ENCODE results near the gene MOCOS.

The MOCOS gene

DNA sequence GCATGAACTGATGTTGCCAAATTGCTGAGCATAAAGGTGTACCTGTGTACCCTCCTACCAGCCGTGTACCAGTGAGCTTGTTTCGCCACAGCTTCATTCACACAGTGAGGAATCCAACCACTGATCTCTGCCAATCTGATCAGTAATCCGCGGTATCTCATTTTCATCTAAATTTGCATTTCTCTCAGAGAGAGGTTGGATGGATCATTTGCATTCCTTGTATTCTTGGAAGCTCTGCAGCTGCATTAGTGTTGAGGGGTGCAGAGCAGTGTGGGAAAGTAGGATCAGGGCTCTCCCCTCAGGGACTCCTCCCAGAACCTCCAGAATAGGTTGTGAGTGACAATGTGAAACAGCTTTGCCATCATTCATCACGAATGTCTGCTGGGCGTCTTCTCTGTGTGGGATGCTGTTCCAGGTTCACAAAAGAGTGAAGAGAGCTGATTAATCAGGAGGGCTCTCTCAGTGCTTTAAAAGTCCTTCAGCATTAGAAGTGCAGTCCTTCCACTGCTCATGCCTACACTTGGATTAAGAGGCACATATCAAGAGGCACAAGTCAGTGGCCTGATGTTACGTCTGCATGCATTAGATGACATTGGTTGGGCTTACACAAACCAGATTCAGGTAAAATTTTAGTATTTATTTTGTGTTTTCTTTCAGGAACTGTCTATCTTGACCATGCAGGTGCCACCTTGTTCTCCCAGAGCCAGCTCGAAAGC is 7.5 kb downstream of the MOCOS start:
- H3K4me1 ChIP-seq (ENCODE audit: insufficient read depth, insufficient read length), result no peaks in the 10 kb centered on the region
- H3K9me3 ChIP-seq (ENCODE audit: insufficient read depth, low read length), result no peaks in the 10 kb centered on the region
- H3K9ac ChIP-seq (ENCODE audit: insufficient read length, low read depth), result no peak overlapping the region
- no peak for DNase-seq (ENCODE audit: low read depth, low spot score)
- no peaks in the 10 kb centered on the region for H3K27me3 ChIP-seq (ENCODE audit: insufficient read depth, insufficient read length)
- no peak overlapping the region for H3K4me3 ChIP-seq (ENCODE audit: insufficient read length, low read depth)
- H3K36me3 ChIP-seq (ENCODE audit: insufficient read depth, insufficient read length, low read length), result no peaks in the 10 kb centered on the region
- TF ChIP-seq YY1 (IDR thresholded peaks at IDR 0.05; ENCODE audit: insufficient read depth, insufficient read length) (no peak), ZNF274 (IDR thresholded peaks at IDR 0.05; ENCODE audit: low read depth, low read length) (no peak), SUZ12 (IDR thresholded peaks at IDR 0.05; ENCODE audit: extremely low read depth, insufficient read depth, insufficient read length) (no peak)

GRCh38 chr18:36195427-36196122 is 8.3 kb downstream of the MOCOS start:
- Histone ChIP-seq H3K4me3 (ENCODE audit: insufficient read length, low read depth) (no peak overlapping the region), H3K9ac (ENCODE audit: insufficient read length, low read depth) (no peak overlapping the region), H3K9me3 (ENCODE audit: insufficient read depth, low read length) (no peaks in the 10 kb centered on the region), H3K27me3 (ENCODE audit: insufficient read depth, insufficient read length) (no peaks in the 10 kb centered on the region), H3K4me1 (ENCODE audit: insufficient read depth, insufficient read length) (no peaks in the 10 kb centered on the region), H3K36me3 (ENCODE audit: insufficient read depth, insufficient read length, low read length) (no peaks in the 10 kb centered on the region)
- TF ChIP-seq ZNF274 (IDR thresholded peaks at IDR 0.05; ENCODE audit: low read depth, low read length) (no peak), YY1 (IDR thresholded peaks at IDR 0.05; ENCODE audit: insufficient read depth, insufficient read length) (no peak), SUZ12 (IDR thresholded peaks at IDR 0.05; ENCODE audit: extremely low read depth, insufficient read depth, insufficient read length) (no peak)
- no peak for DNase-seq (ENCODE audit: low read depth, low spot score)

GRCh38 chr18:36196238-36196995 is 9.1 kb downstream of the MOCOS start:
- no peak for DNase-seq (ENCODE audit: low read depth, low spot score)
- TF ChIP-seq YY1 (IDR thresholded peaks at IDR 0.05; ENCODE audit: insufficient read depth, insufficient read length), result no peak
- no peak for TF ChIP-seq SUZ12 (IDR thresholded peaks at IDR 0.05; ENCODE audit: extremely low read depth, insufficient read depth, insufficient read length)
- H3K4me3 ChIP-seq (ENCODE audit: insufficient read length, low read depth), result no peak overlapping the region
- H3K4me1 ChIP-seq (ENCODE audit: insufficient read depth, insufficient read length), result no peaks in the 10 kb centered on the region
- no peaks in the 10 kb centered on the region for H3K27me3 ChIP-seq (ENCODE audit: insufficient read depth, insufficient read length)
- H3K36me3 ChIP-seq (ENCODE audit: insufficient read depth, insufficient read length, low read length), result no peaks in the 10 kb centered on the region
- no peak overlapping the region for H3K9ac ChIP-seq (ENCODE audit: insufficient read length, low read depth)
- H3K9me3 ChIP-seq (ENCODE audit: insufficient read depth, low read length), result no peaks in the 10 kb centered on the region

DNA sequence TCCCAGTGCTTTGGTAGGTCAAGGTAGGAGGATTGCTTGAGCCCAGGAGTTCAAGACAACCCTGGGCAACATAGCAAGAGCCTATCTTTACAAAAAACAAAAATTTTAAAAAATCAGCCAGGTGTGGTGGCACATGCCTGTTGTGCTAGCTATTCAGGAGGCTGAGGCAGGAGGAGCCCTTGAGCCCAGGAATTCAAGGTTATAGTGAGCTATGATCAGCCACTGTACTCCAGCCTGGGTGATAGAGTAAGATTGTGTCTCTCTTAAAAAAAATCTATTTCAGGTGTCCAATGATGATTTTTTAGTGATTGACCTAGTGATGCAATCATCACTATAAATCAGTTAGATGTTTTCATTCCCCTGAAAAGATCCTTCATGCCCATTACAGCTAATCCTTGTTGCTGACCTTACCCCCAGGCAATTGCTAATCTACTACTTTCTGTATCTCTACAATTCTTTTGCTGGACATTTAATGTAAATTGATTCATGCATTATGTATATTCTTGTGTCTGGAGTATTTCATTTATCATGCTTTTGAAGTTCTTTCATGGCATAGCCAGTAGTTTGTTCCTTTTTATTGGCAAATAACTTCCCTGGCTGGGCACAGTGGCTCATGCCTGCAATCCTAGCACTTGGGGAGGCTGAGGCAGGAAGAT is 10.3 kb downstream of the MOCOS start:
- TF ChIP-seq SUZ12 (IDR thresholded peaks at IDR 0.05; ENCODE audit: extremely low read depth, insufficient read depth, insufficient read length) (no peak), ZNF274 (IDR thresholded peaks at IDR 0.05; ENCODE audit: low read depth, low read length) (no peak), YY1 (IDR thresholded peaks at IDR 0.05; ENCODE audit: insufficient read depth, insufficient read length) (no peak)
- no peak overlapping the region for H3K4me3 ChIP-seq (ENCODE audit: insufficient read length, low read depth)
- H3K36me3 ChIP-seq (ENCODE audit: insufficient read depth, insufficient read length, low read length), result no peaks in the 10 kb centered on the region
- no peaks in the 10 kb centered on the region for H3K9me3 ChIP-seq (ENCODE audit: insufficient read depth, low read length)
- H3K27me3 ChIP-seq (ENCODE audit: insufficient read depth, insufficient read length), result no peaks in the 10 kb centered on the region
- no peak for DNase-seq (ENCODE audit: low read depth, low spot score)
- H3K9ac ChIP-seq (ENCODE audit: insufficient read length, low read depth), result no peak overlapping the region
- H3K4me1 ChIP-seq (ENCODE audit: insufficient read depth, insufficient read length), result no peaks in the 10 kb centered on the region

DNA sequence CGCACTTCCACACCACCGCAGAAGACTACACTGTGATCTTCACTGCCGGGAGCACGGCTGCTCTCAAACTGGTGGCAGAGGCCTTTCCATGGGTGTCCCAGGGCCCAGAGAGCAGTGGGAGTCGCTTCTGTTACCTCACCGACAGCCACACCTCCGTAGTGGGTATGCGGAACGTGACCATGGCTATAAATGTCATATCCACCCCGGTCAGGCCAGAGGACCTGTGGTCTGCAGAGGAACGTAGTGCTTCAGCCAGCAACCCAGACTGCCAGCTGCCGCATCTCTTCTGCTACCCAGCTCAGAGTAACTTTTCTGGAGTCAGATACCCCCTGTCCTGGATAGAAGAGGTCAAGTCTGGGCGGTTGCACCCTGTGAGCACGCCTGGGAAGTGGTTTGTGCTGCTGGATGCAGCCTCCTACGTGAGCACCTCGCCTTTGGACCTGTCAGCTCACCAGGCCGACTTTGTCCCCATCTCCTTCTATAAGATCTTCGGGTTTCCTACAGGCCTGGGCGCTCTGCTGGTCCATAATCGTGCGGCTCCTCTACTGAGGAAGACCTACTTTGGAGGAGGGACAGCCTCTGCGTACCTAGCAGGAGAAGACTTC is 12.5 kb downstream of the MOCOS start:
- Histone ChIP-seq H3K9ac (ENCODE audit: insufficient read length, low read depth) (no peak overlapping the region), H3K36me3 (ENCODE audit: insufficient read depth, insufficient read length, low read length) (no peaks in the 10 kb centered on the region), H3K4me1 (ENCODE audit: insufficient read depth, insufficient read length) (no peaks in the 10 kb centered on the region), H3K27me3 (ENCODE audit: insufficient read depth, insufficient read length) (no peaks in the 10 kb centered on the region), H3K4me3 (ENCODE audit: insufficient read length, low read depth) (no peak overlapping the region), H3K9me3 (ENCODE audit: insufficient read depth, low read length) (no peaks in the 10 kb centered on the region)
- TF ChIP-seq ZNF274 (IDR thresholded peaks at IDR 0.05; ENCODE audit: low read depth, low read length) (no peak), YY1 (IDR thresholded peaks at IDR 0.05; ENCODE audit: insufficient read depth, insufficient read length) (no peak), SUZ12 (IDR thresholded peaks at IDR 0.05; ENCODE audit: extremely low read depth, insufficient read depth, insufficient read length) (no peak)
- no peak for DNase-seq (ENCODE audit: low read depth, low spot score)

- no peak overlapping the region for H3K9ac ChIP-seq (ENCODE audit: insufficient read length, low read depth)
- no peaks in the 10 kb centered on the region for H3K9me3 ChIP-seq (ENCODE audit: insufficient read depth, low read length)
- no peaks in the 10 kb centered on the region for H3K4me1 ChIP-seq (ENCODE audit: insufficient read depth, insufficient read length)
- H3K36me3 ChIP-seq (ENCODE audit: insufficient read depth, insufficient read length, low read length), result no peaks in the 10 kb centered on the region
- no peaks in the 10 kb centered on the region for H3K27me3 ChIP-seq (ENCODE audit: insufficient read depth, insufficient read length)
- no peak for TF ChIP-seq SUZ12 (IDR thresholded peaks at IDR 0.05; ENCODE audit: extremely low read depth, insufficient read depth, insufficient read length)
- no peak for TF ChIP-seq YY1 (IDR thresholded peaks at IDR 0.05; ENCODE audit: insufficient read depth, insufficient read length)
- TF ChIP-seq ZNF274 (IDR thresholded peaks at IDR 0.05; ENCODE audit: low read depth, low read length), result no peak
- H3K4me3 ChIP-seq (ENCODE audit: insufficient read length, low read depth), result no peak overlapping the region
- no peak for DNase-seq (ENCODE audit: low read depth, low spot score)
Measured at GRCh38 chr18:36200354-36200771, 13.1 kb downstream of the MOCOS start.
